ENCODE measurements around the gene PMEPA1. TPM values are rescaled to one million over a fixed set of nuclear protein-coding genes. Genes with fewer than 3 reads are reported as not detected.

Gene PMEPA1
- total and polyA plus RNA-seq, 2 donors (not counting 3 experiments of a cell fraction or from before 2014, with no cell fraction given), result 31.6 to 33.2 TPM

DNA sequence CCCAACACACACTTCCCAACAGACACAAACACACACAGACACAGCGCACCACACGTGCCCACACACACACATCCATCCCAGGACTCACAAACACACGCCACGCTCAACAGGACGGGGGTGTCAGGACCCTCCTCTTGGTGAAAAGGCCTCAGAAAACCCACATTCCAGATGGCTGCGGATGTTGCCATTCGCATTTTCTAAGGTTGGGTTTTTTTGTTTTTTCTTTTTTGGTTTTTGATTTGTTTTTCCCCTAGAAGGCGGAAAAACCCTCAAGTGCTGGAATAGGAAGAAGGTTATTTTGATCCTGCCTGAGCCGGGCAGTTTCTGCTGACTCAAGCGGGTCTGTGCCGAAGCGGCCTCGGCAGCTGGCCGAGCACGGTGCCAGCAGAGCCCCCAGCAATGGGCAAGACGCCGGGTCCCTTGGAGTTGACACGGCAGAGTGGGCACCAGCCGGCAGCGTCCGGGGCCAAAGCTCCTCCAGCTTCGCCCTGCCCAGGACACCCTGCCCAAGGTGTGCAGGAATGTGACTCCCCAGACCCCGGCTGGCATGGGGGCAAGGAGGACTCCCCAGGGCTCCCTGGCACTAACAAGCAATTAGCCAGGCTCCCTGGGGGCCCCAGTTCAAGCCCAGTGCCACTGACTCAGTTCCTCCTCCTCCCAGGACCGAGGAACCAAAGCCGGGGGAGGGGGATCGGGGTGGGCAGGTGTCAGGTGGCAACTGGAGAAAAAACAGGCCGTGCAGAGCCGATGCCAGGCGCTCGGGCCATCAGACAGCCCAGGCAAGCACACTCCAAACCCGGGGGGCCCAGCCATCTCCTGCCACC lies 48.7 kb downstream of the PMEPA1 start:
- intact Hi-C loops (cut with micrococcal nuclease), result no loop called here
- CTCF ChIA-PET, result no interaction called here
- POLR2A ChIA-PET, result no interaction called here
- H3K9ac ChIP-seq (replicated peaks; ENCODE audit: extremely low read depth, insufficient read depth, low read length), result no peak overlapping the region
- H3K4me2 ChIP-seq (ENCODE audit: insufficient read depth, low read length), result no peak overlapping the region
- H4K20me1 ChIP-seq (replicated peaks; ENCODE audit: control insufficient read depth, extremely low read depth, insufficient read depth, low read length), result no peaks in the 10 kb centered on the region
- no peaks in the 10 kb centered on the region for H3K27me3 ChIP-seq (ENCODE audit: control insufficient read depth in 2 of 2, insufficient read depth in 2 of 2, low read length in 2 of 2)
- H3K9me3 ChIP-seq (replicated peaks; ENCODE audit: control insufficient read depth, insufficient read depth, low read length), result no peaks in the 10 kb centered on the region
- FAIRE-seq (no peak), DNase-seq (ENCODE audit: low read depth, low spot score) (no peak)
- dilution Hi-C loops (cut with MboI; ENCODE audit: extremely low pct_ligation_motif_present, low sequenced_read_pairs), result no loop called here
- TF ChIP-seq, protein P1, sequence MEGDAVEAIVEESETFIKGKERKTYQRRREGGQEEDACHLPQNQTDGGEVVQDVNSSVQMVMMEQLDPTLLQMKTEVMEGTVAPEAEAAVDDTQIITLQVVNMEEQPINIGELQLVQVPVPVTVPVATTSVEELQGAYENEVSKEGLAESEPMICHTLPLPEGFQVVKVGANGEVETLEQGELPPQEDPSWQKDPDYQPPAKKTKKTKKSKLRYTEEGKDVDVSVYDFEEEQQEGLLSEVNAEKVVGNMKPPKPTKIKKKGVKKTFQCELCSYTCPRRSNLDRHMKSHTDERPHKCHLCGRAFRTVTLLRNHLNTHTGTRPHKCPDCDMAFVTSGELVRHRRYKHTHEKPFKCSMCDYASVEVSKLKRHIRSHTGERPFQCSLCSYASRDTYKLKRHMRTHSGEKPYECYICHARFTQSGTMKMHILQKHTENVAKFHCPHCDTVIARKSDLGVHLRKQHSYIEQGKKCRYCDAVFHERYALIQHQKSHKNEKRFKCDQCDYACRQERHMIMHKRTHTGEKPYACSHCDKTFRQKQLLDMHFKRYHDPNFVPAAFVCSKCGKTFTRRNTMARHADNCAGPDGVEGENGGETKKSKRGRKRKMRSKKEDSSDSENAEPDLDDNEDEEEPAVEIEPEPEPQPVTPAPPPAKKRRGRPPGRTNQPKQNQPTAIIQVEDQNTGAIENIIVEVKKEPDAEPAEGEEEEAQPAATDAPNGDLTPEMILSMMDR (IDR thresholded peaks at IDR 0.05; ENCODE audit: extremely low read depth in 1 of 2, insufficient read depth in 1 of 2, low read depth in 1 of 2, low read length in 2 of 2), result no peak
- no peak overlapping the region for H3K27ac ChIP-seq (ENCODE audit: insufficient read depth, low read depth, low read length)
- H2AFZ ChIP-seq (ENCODE audit: low read depth, low read length), result no peak overlapping the region
- BruUV-seq (replicated peaks), result no TSS peak
- H3K79me2 ChIP-seq (ENCODE audit: control insufficient read depth, insufficient read depth, low read length), result peaks cover 14% of the 10 kb centered on the region
- H3K4me1 ChIP-seq (ENCODE audit: control insufficient read depth, extremely low read depth, insufficient read depth, low read length), result no peaks in the 10 kb centered on the region
- no peak overlapping the region for H3K4me3 ChIP-seq (replicated peaks in 1 of 3; ENCODE audit: insufficient read depth in 1 of 3, low read depth in 1 of 3, low read length in 3 of 3)
- peaks cover 0 to 10% of the 10 kb centered on the region in 2 experiments for H3K36me3 ChIP-seq (ENCODE audit: control insufficient read depth in 2 of 2, extremely low read depth in 1 of 2, insufficient read depth in 2 of 2, low read length in 2 of 2)
- no peaks in the 10 kb centered on the region for H3K9me1 ChIP-seq (replicated peaks; ENCODE audit: control insufficient read depth, extremely low read depth, insufficient read depth, low read length)

DNA sequence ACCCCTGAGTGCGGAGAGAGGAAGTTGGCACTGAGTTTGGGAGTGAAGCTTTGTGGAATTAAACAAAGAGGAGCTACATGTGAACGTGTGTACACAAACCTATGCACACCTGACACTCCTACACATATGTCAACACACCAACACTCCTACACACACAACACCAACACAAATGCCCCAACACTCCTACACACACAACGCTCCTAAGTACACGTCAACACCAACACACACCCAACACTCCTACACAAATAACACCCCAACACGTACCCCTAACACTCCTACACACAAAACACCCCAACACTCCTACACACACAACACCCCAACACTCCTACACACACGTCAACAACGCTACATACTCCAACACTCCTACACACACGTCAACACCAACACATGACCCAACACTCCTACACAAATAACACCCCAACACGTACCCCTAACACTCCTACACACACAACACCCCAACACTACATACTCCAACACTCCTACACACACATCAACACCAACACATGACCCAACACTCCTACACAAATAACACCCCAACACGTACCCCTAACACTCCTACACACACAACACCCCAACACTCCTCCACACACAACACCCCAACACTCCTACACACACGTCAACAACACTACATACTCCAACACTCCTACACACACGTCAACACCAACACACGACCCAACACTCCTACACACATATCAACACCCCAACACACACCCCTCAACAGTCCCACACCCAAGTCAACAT lies 49.5 kb downstream of the PMEPA1 start:
- dilution Hi-C loops (cut with MboI; ENCODE audit: extremely low pct_ligation_motif_present, low sequenced_read_pairs), result no loop called here

More for the DNA sequence above, 49.5 kb downstream of the PMEPA1 start:
- Histone ChIP-seq H3K9me3 (replicated peaks; ENCODE audit: control insufficient read depth, insufficient read depth, low read length) (no peaks in the 10 kb centered on the region), H3K27me3 (ENCODE audit: control insufficient read depth in 2 of 2, insufficient read depth in 2 of 2, low read length in 2 of 2) (no peaks in the 10 kb centered on the region), H3K4me3 (replicated peaks in 1 of 3; ENCODE audit: insufficient read depth in 1 of 3, low read depth in 1 of 3, low read length in 3 of 3) (no peak overlapping the region), H3K9me1 (replicated peaks; ENCODE audit: control insufficient read depth, extremely low read depth, insufficient read depth, low read length) (no peaks in the 10 kb centered on the region), H3K36me3 (ENCODE audit: control insufficient read depth in 2 of 2, extremely low read depth in 1 of 2, insufficient read depth in 2 of 2, low read length in 2 of 2) (peaks cover 0 to 10% of the 10 kb centered on the region in 2 experiments), H2AFZ (ENCODE audit: low read depth, low read length) (no peak overlapping the region), H4K20me1 (replicated peaks; ENCODE audit: control insufficient read depth, extremely low read depth, insufficient read depth, low read length) (no peaks in the 10 kb centered on the region), H3K4me2 (ENCODE audit: insufficient read depth, low read length) (no peak overlapping the region), H3K27ac (ENCODE audit: insufficient read depth, low read depth, low read length) (no peak overlapping the region), H3K4me1 (ENCODE audit: control insufficient read depth, extremely low read depth, insufficient read depth, low read length) (no peaks in the 10 kb centered on the region), H3K9ac (replicated peaks; ENCODE audit: extremely low read depth, insufficient read depth, low read length) (no peak overlapping the region), H3K79me2 (ENCODE audit: control insufficient read depth, insufficient read depth, low read length) (peaks cover 12% of the 10 kb centered on the region)
- DNase-seq (ENCODE audit: low read depth, low spot score), result no peak
- BruUV-seq (replicated peaks), result no TSS peak
- no peak for TF ChIP-seq GATA2 (IDR thresholded peaks at IDR 0.05; ENCODE audit: insufficient read depth, insufficient read length, low read depth, low read length)
- no peak for TF ChIP-seq EZH2 (IDR thresholded peaks at IDR 0.05; ENCODE audit: borderline replicate concordance, low read depth, low read length, severe bottlenecking)
- TF ChIP-seq, protein P1 (IDR thresholded peaks at IDR 0.05; ENCODE audit: extremely low read depth in 1 of 2, insufficient read depth in 1 of 2, low read depth in 1 of 2, low read length in 2 of 2), result no peak
- no peak for TF ChIP-seq POLR2AphosphoS5 (IDR thresholded peaks at IDR 0.05; ENCODE audit: insufficient read depth, low read depth, low read length)
- TF ChIP-seq JUN (IDR thresholded peaks at IDR 0.05; ENCODE audit: borderline replicate concordance, insufficient read depth, insufficient read length, low read depth), result no peak
- no peak for TF ChIP-seq MYC (IDR thresholded peaks at IDR 0.05; ENCODE audit: low read depth, low read length)
- TF ChIP-seq POLR2A (IDR thresholded peaks at IDR 0.05; ENCODE audit: low read depth, low read length), result no peak
- no peak for TF ChIP-seq FOS (IDR thresholded peaks at IDR 0.05; ENCODE audit: borderline replicate concordance, insufficient read depth, low read length)
- TF ChIP-seq, protein P2, sequence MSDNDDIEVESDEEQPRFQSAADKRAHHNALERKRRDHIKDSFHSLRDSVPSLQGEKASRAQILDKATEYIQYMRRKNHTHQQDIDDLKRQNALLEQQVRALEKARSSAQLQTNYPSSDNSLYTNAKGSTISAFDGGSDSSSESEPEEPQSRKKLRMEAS (IDR thresholded peaks at IDR 0.05; ENCODE audit: insufficient read depth, insufficient read length), result no peak
- POLR2A ChIA-PET, result no interaction called here
- CTCF ChIA-PET, result no interaction called here
- FAIRE-seq, result no peak
- intact Hi-C loops (cut with micrococcal nuclease), result no loop called here

Measured in endothelial cell of umbilical vein (primary cell).